RWPE1 (cell line): ENCODE data around the gene WTAP.

Experiments
- CTCF ChIA-PET: fragments of 350-600 bp; sonication (Branson Sonifier 250); formaldehyde crosslinking; extraction: SDS; loops from one replicate; lab custom pipeline; 2021; lab: Yijun Ruan, JAX
- POLR2A ChIA-PET: fragments of 400-600 bp; formaldehyde crosslinking; extraction: SDS; loops from one replicate; lab custom pipeline; 2020; ENCODE audit warnings: antibody characterized with exemption; ENCODE audit not compliant: low non-redundant PET; lab: Yijun Ruan, JAX
- DNase-seq: peaks from one replicate; pipeline ENCODE4 v3.0.0; 2012; ENCODE audit warnings: low spot score
- H3K27ac ChIP-seq: fragments of 450-650 bp; 2 replicates; pipeline ENCODE4 v1.5.1; 2017
- CTCF ChIP-seq: fragments of 450-650 bp; conservative IDR thresholded peaks from 2 replicates; pipeline ENCODE4 v1.5.1; 2017; ENCODE audit warnings: low read depth, mild to moderate bottlenecking

WTAP gene

DNA sequence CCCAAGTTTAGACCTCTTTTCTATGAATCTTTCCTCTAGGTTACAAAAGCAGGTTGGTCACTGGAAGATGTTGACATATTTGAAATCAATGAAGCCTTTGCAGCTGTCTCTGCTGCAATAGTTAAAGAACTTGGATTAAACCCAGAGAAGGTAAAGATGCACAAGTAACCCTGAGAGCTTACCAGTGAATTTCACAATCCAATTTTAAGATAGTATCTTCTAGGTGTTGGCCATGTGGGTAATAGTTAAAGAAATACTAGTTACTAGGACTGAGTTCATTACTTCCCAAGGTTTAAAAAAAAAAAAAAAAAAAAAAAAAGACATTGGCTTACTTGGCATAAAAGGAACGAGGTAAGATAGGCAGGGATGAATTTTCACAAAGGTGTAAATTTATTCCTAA is 50.8 kb downstream of the WTAP start:
- H3K27ac ChIP-seq = no peak overlapping the region
- CTCF ChIA-PET = no interaction called here
- DNase-seq = no peak
- TF ChIP-seq CTCF = no peak
- POLR2A ChIA-PET = no interaction called here

GRCh38 chr6:159778542-159779103 is 51.3 kb downstream of the WTAP start:
- TF ChIP-seq CTCF = no peak
- CTCF ChIA-PET = no interaction called here
- POLR2A ChIA-PET = no interaction called here
- DNase-seq = no peak
- H3K27ac ChIP-seq = no peak overlapping the region

GRCh38 chr6:159788276-159788675 is 61.0 kb downstream of the WTAP start:
- POLR2A ChIA-PET = interaction anchor here (1.6 kb wide), 1 partner anchor 26 kb away, joined by 5 read pairs; the partner anchor contains the start of gene ACAT2
- no peak for DNase-seq
- CTCF ChIA-PET = interaction anchor here (0.6 kb wide), 1 partner anchor 26 kb away, joined by 4 read pairs; the partner anchor contains the start of gene ACAT2

DNA sequence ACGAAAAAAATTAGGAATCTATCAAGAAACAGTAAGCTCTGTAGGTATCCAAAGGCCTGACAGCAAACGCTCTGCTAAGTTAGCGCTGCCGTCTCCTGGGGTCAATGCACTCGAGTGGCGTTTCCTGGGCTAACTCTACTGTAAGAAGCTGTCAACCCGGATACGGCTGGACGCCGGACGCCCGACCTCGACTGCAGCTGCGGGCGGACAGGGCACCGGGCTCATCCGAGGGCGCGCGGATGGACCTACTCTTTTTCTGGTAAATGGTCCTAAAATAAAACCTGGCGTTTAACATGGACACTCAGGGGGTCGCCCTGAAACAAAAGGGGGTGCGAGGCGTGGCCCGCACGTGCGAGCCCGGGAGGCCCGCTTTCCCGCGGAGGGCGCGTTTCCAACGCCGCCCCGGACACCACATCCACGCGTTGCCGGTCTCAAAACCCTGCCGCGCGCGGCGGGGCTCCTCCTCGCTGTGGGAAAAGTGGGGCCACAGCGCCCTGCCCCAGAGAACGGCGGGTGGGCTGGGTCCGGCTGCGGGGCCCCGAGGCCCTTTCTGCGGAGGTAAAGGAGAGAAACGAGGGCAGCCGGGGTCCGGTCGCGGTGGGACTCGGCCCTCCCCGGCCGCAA is 61.6 kb downstream of the WTAP start:
- no peak for TF ChIP-seq CTCF
- peak; percentile 46 for DNase-seq
- POLR2A ChIA-PET = interaction anchor here (1.5 to 1.6 kb wide), 2 partner anchors 27 to 62 kb away, joined by 5 to 8 read pairs; partner anchors contain the start of genes ACAT2 and WTAP
- CTCF ChIA-PET = interaction anchor here (0.6 kb wide), 1 partner anchor 27 kb away, joined by 4 read pairs; the partner anchor contains the start of gene ACAT2
- H3K27ac ChIP-seq = peak overlapping the region; percentile 95

More at GRCh38 chr6:159788276-159788675, 61.0 kb downstream of the WTAP start:
- no peak for TF ChIP-seq CTCF
- H3K27ac ChIP-seq = peak overlapping the region; percentile 95

GRCh38 chr6:159789377-159790148 is 62.3 kb downstream of the WTAP start, which contains the start of gene TCP1:
Gene TCP1, minus strand, starts transcription at chr6:159789602. Its CDS starts 134 bp downstream, at chr6:159789468.
- no peak for TF ChIP-seq CTCF
- POLR2A ChIA-PET = interaction anchor here (0.7 to 1.6 kb wide), 4 partner anchors 10 to 63 kb away, joined by 3 to 9 read pairs (median 6); partner anchors contain the start of genes ACAT2, PNLDC1 and WTAP
- CTCF ChIA-PET = no interaction called here
- DNase-seq = peak; percentile 97
- peak within 1 kb of the TSS; percentile 95 for H3K27ac ChIP-seq
